CD4-positive, alpha-beta T cell (primary cell): ENCODE measurements around the gene MUC21. TPM values are rescaled to one million over a fixed set of nuclear protein-coding genes. Genes with fewer than 3 reads are reported as not detected.

Source experiments
- ATAC-seq: fragments of 200-7000 bp; cut with Tn5 transposase; one replicate; pipeline ENCODE4 v1.10.0; 2022; ENCODE audit warnings: mild to moderate bottlenecking; ENCODE audit not compliant: poor library complexity
- CTCF ChIA-PET: fragments of 350-600 bp; sonication (Branson Sonifier 250); formaldehyde crosslinking; loops from one replicate; lab custom pipeline; 2021; ENCODE audit warnings: antibody characterized with exemption, inconsistent platforms; lab: Charles Lee
- POLR2A ChIA-PET: fragments of 350-600 bp; sonication (Branson Sonifier 250); formaldehyde crosslinking; loops from one replicate; lab custom pipeline; 2021; ENCODE audit warnings: antibody characterized with exemption, inconsistent platforms; lab: Charles Lee
- DNase-seq, 14 experiments: peaks; one replicate each; pipeline ENCODE4 v3.0.0-alpha.2; 2013 to 2020; ENCODE audit warnings: mixed read lengths in 2 of 14
- H3K27ac ChIP-seq, 2 donors: one replicate each; pipeline versions ENCODE4 v1.5.1 to v1.7.0; 2013; ENCODE audit warnings: low read length in 2 of 2, low read depth in 1 of 2, mild to moderate bottlenecking in 1 of 2
- H3K27me3 ChIP-seq, 2 experiments: 1 replicate in 1 of 2; 2 replicates in 1 of 2; pipeline versions ENCODE4 v1.6.1 to v1.7.0; 2013; ENCODE audit warnings: low read length in 2 of 2, control low read depth in 1 of 2, mild to moderate bottlenecking in 1 of 2, moderate library complexity in 1 of 2; ENCODE audit not compliant: insufficient read depth in 2 of 2, control insufficient read depth in 1 of 2
- H3K36me3 ChIP-seq: one replicate; pipeline ENCODE4 v1.6.1; 2013; ENCODE audit warnings: low read length, control low read depth; ENCODE audit not compliant: insufficient read depth
- H3K4me1 ChIP-seq: one replicate; pipeline ENCODE4 v1.6.1; 2013; ENCODE audit warnings: low read length, control low read depth; ENCODE audit not compliant: insufficient read depth
- H3K4me3 ChIP-seq: one replicate; pipeline ENCODE4 v1.5.1; 2013; ENCODE audit warnings: mild to moderate bottlenecking, low read length, moderate library complexity
- H3K9me3 ChIP-seq, 2 experiments: 1 replicate in 1 of 2; 2 replicates in 1 of 2; pipeline versions ENCODE4 v1.6.1 to v1.7.0; 2013; ENCODE audit warnings: low read length in 2 of 2, mild to moderate bottlenecking in 2 of 2, control low read depth in 1 of 2, moderate library complexity in 1 of 2; ENCODE audit not compliant: control insufficient read depth in 1 of 2, insufficient read depth in 1 of 2
- H3K27ac Mint-ChIP-seq: one replicate; pipeline ENCODE4 v1.8.0; 2020; ENCODE audit warnings: mixed read lengths
- H3K27me3 Mint-ChIP-seq: one replicate; pipeline ENCODE4 v1.8.0; 2021; ENCODE audit warnings: mixed read lengths
- H3K36me3 Mint-ChIP-seq: one replicate; pipeline ENCODE4 v1.8.0; 2021; ENCODE audit warnings: low read depth, mixed read lengths
- H3K4me1 Mint-ChIP-seq: one replicate; pipeline ENCODE4 v1.8.0; 2021; ENCODE audit warnings: low read depth, mixed read lengths
- H3K4me3 Mint-ChIP-seq: one replicate; pipeline ENCODE4 v1.8.0; 2020; ENCODE audit warnings: mild to moderate bottlenecking, mixed read lengths
- H3K9me3 Mint-ChIP-seq: one replicate; pipeline ENCODE4 v1.8.0; 2020; ENCODE audit warnings: mixed read lengths
- CTCF ChIP-seq: fragments of 200-600 bp; IDR thresholded peaks from one replicate; pipeline ENCODE4 v1.8.0; 2022; ENCODE audit warnings: antibody characterized with exemption, mild to moderate bottlenecking
- intact Hi-C, 2 experiments: fragments of 100-400 bp; cut with DNase I in 1 of 2; cut with micrococcal nuclease in 1 of 2; formaldehyde crosslinking; loops; one replicate each; pipeline versions ENCODE4 v1.15.1 to v1.9.0; 2023 to 2025; cut with DNase I, micrococcal nuclease
- total RNA-seq, 174 experiments: library from RNA in 2 of 174; stranded (reverse) in 2 of 174; gene quantifications; one replicate each; pipeline ENCODE4 v1.2.3 and lab custom pipeline; 2021 to 2026

Gene MUC21
- total RNA-seq, 2 experiments from 2014 or later, result not detected

GRCh38 chr6:30970946-30971345, 12.6 kb upstream of the MUC21 start:
- H3K4me1 ChIP-seq, result no peaks in the 10 kb centered on the region
- no peak for ATAC-seq
- intact Hi-C loops, result no loop called here
- H3K4me3 ChIP-seq, result no peak overlapping the region
- no peaks in the 10 kb centered on the region for H3K36me3 ChIP-seq
- Mint-ChIP-seq H3K4me3 (no peak overlapping the region), H3K36me3 (no peaks in the 10 kb centered on the region), H3K9me3 (no peaks in the 10 kb centered on the region), H3K4me1 (no peaks in the 10 kb centered on the region), H3K27me3 (peaks cover 24% of the 10 kb centered on the region), H3K27ac (no peak overlapping the region)
- DNase-seq, result no peak
- TF ChIP-seq CTCF, result no peak
- H3K9me3 ChIP-seq, result no peaks in the 10 kb centered on the region
- no peaks in the 10 kb centered on the region for H3K27me3 ChIP-seq
- ChIA-PET POLR2A (no interaction called here), CTCF (no interaction called here)
- no peak overlapping the region for H3K27ac ChIP-seq

DNA sequence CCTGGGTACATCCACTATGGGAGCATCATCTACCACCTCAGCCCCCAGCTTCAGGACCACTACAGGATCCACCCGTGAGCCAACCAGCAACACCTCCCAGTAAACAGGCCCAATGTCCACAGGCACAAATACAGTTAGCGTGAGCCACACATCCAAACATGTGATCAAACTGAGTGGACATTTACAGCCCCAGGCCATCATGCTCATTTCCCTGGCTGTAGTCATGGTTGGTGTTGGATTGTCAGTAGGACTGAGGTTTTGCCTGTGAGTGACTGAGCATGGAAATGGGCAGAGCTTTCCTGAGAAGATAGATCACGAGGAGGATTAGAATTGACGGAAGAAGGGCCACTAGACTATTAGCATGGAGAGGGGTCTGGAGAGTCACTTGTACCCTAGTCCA, 10.7 kb upstream of the MUC21 start:
- POLR2A ChIA-PET, result no interaction called here

GRCh38 chr6:30974490-30975252, 8.8 kb upstream of the MUC21 start:
- Mint-ChIP-seq H3K9me3 (no peaks in the 10 kb centered on the region), H3K4me1 (no peaks in the 10 kb centered on the region), H3K27me3 (peaks cover 29% of the 10 kb centered on the region), H3K36me3 (no peaks in the 10 kb centered on the region), H3K27ac (no peak overlapping the region), H3K4me3 (no peak overlapping the region)
- intact Hi-C loops, result loop anchor here in 1 of 2 experiments (5.0 kb wide), 1 partner anchor 42 kb away; the partner anchor contains the start of gene SFTA2
- no peak for DNase-seq
- ChIA-PET POLR2A (no interaction called here), CTCF (no interaction called here)
- no peak overlapping the region for H3K27ac ChIP-seq
- no peak overlapping the region for H3K4me3 ChIP-seq
- peaks cover 1 to 4% of the 10 kb centered on the region in 2 experiments for H3K27me3 ChIP-seq
- no peak for TF ChIP-seq CTCF
- H3K4me1 ChIP-seq, result no peaks in the 10 kb centered on the region
- no peak for ATAC-seq
- no peaks in the 10 kb centered on the region for H3K9me3 ChIP-seq
- H3K36me3 ChIP-seq, result no peaks in the 10 kb centered on the region

More for the DNA sequence above, 10.7 kb upstream of the MUC21 start:
- no peaks in the 10 kb centered on the region for H3K4me1 Mint-ChIP-seq
- H3K27me3 ChIP-seq, result no peaks in the 10 kb centered on the region
- peaks cover 25% of the 10 kb centered on the region for H3K27me3 Mint-ChIP-seq
- intact Hi-C loops, result no loop called here
- DNase-seq, result no peak
- no peaks in the 10 kb centered on the region for H3K4me1 ChIP-seq
- H3K27ac Mint-ChIP-seq, result no peak overlapping the region
- H3K9me3 Mint-ChIP-seq, result no peaks in the 10 kb centered on the region
- no peak for TF ChIP-seq CTCF
- no peak overlapping the region for H3K4me3 Mint-ChIP-seq
- H3K36me3 ChIP-seq, result no peaks in the 10 kb centered on the region
- H3K36me3 Mint-ChIP-seq, result no peaks in the 10 kb centered on the region
- ATAC-seq, result no peak
- H3K4me3 ChIP-seq, result no peak overlapping the region
- CTCF ChIA-PET, result no interaction called here
- H3K27ac ChIP-seq, result no peak overlapping the region
- no peaks in the 10 kb centered on the region for H3K9me3 ChIP-seq
